HepG2 (cell line): Measurements from ENCODE around the gene ZCCHC17.

Source experiments
- CTCF ChIP-seq: sonication (generic); formaldehyde crosslinking; IDR thresholded peaks from 2 replicates; pipeline ENCODE4 v1.5.0; 2020; ENCODE audit warnings: mild to moderate bottlenecking, missing genetic modification reagents, moderate library complexity
- GABPB1 ChIP-seq: IDR thresholded peaks from 2 replicates; pipeline ENCODE4 v1.6.1; 2016; ENCODE audit warnings: mild to moderate bottlenecking, missing genetic modification reagents, moderate library complexity, missing compliant biosample characterization
- IKZF4 ChIP-seq: sonication (generic); formaldehyde crosslinking; IDR thresholded peaks from 2 replicates; pipeline ENCODE4 v1.5.1; 2020; ENCODE audit warnings: borderline replicate concordance, mild to moderate bottlenecking, low read depth, missing genetic modification reagents; ENCODE audit errors: not compliant biosample characterization
- KLF12 ChIP-seq: sonication (generic); formaldehyde crosslinking; IDR thresholded peaks from 2 replicates; pipeline ENCODE4 v1.4.0; 2020; ENCODE audit warnings: missing genetic modification reagents, borderline replicate concordance
- MAFK ChIP-seq, 2 experiments: IDR thresholded peaks in 1 of 2; conservative IDR thresholded peaks in 1 of 2; 2 replicates each; pipeline ENCODE4 v1.6.1; 2011; ENCODE audit warnings: improper control_type of control experiment in 2 of 2, low read length in 2 of 2
- TARDBP ChIP-seq: sonication (generic); formaldehyde crosslinking; IDR thresholded peaks from 2 replicates; pipeline ENCODE4 v1.8.0; 2022; ENCODE audit warnings: mild to moderate bottlenecking, missing genetic modification reagents
- TP53 ChIP-seq: sonication (generic); formaldehyde crosslinking; conservative IDR thresholded peaks from 2 replicates; pipeline ENCODE4 v1.4.0; 2020; ENCODE audit warnings: missing genetic modification reagents

- no peak for TF ChIP-seq IKZF4
- TF ChIP-seq GABPB1 (CRISPR knock-in tag), result no peak
- no peak for TF ChIP-seq KLF12 (CRISPR knock-in tag)
- no peak for TF ChIP-seq TARDBP (CRISPR knock-in tag)
- TF ChIP-seq TP53 (CRISPR knock-in tag), result no peak
- no peak for TF ChIP-seq MAFK (conservative IDR thresholded peaks at IDR 0.05 in 1 of 2, IDR thresholded peaks at IDR 0.05 in 1 of 2; ENCODE audit: low read length in 2 of 2)
- no peak for TF ChIP-seq CTCF (CRISPR knock-in tag)
Measured at GRCh38 chr1:31249854-31250253, 47.0 kb upstream of the ZCCHC17 start.
